Measurements from ENCODE around the gene TOB1.

DNA sequence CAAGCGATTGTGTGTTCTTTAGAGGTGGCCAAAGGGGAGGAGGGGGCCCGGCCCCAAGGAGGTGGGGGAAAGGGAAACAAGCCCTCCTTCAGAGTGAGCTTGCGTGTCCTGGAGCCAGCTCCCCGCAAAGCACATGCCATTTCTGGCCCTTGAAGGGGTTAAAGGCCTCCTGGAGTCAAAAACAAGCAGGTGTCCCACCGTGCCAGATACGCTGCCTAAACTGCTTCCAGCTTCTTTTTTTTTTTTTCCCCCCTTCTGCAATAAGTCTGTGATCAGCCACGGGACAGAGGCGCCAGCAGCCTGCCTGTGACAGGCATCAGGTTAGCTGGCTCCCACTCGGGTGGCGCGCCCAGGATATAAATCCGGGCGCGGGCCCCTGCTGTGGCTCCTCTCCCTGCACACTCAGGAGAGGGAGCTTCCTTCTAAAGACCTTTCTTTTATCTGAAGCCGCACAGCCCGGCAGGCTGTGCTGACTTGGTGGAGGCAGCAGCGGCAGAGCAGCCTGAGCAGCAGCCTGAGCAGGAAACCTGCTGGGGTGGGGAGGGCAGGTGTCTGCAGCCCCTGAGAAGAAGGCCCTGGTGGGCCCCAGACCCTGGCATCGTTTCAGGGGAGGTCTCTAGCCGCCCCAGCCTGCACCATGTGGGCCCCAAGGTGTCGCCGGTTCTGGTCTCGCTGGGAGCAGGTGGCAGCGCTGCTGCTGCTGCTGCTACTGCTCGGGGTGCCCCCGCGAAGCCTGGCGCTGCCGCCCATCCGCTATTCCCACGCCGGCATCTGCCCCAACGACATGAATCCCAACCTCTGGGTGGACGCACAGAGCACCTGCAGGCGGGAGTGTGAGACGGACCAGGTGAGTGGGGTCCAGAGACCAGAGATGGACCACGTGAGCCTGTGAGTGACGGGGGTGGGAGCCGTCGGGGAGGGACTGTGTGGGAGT, 30.6 kb downstream of the TOB1 start, which contains the start of gene WFIKKN2:
- TF ChIP-seq JUND (IDR thresholded peaks at IDR 0.05), result no peak
- TF ChIP-seq, protein P1, sequence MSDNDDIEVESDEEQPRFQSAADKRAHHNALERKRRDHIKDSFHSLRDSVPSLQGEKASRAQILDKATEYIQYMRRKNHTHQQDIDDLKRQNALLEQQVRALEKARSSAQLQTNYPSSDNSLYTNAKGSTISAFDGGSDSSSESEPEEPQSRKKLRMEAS (IDR thresholded peaks at IDR 0.05), result no peak
- no peak for TF ChIP-seq POLR2AphosphoS5 (IDR thresholded peaks at IDR 0.05; ENCODE audit: low read depth, low read length)
- no peak for TF ChIP-seq ELF1 (IDR thresholded peaks at IDR 0.05; ENCODE audit: borderline replicate concordance, low read depth)
- TF ChIP-seq, protein P2, sequence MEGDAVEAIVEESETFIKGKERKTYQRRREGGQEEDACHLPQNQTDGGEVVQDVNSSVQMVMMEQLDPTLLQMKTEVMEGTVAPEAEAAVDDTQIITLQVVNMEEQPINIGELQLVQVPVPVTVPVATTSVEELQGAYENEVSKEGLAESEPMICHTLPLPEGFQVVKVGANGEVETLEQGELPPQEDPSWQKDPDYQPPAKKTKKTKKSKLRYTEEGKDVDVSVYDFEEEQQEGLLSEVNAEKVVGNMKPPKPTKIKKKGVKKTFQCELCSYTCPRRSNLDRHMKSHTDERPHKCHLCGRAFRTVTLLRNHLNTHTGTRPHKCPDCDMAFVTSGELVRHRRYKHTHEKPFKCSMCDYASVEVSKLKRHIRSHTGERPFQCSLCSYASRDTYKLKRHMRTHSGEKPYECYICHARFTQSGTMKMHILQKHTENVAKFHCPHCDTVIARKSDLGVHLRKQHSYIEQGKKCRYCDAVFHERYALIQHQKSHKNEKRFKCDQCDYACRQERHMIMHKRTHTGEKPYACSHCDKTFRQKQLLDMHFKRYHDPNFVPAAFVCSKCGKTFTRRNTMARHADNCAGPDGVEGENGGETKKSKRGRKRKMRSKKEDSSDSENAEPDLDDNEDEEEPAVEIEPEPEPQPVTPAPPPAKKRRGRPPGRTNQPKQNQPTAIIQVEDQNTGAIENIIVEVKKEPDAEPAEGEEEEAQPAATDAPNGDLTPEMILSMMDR (IDR thresholded peaks at IDR 0.05 in 2 of 3, conservative IDR thresholded peaks at IDR 0.05 in 1 of 3; ENCODE audit: borderline replicate concordance in 1 of 3, insufficient read depth in 1 of 3, low read depth in 2 of 3, low read length in 2 of 3), result no peak
- no peak for TF ChIP-seq FOSL1 (IDR thresholded peaks at IDR 0.05; ENCODE audit: low read depth)
- TF ChIP-seq EZH2 (IDR thresholded peaks at IDR 0.05), result no peak
